GM12878 (cell line): ENCODE data around the gene CFAP70.

ENCODE experiments used
- CEBPB ChIP-seq, 2 experiments: fragments of 150-350 bp in 1 of 2; IDR thresholded peaks; 2 replicates each; pipeline ENCODE4 v1.6.1; 2012 to 2014; ENCODE audit warnings: low read depth in 2 of 2, low read length in 2 of 2, borderline replicate concordance in 1 of 2, inconsistent platforms in 1 of 2
- CTCF ChIP-seq, 3 experiments: IDR thresholded peaks in 2 of 3; conservative IDR thresholded peaks in 1 of 3; 2 replicates each; pipeline ENCODE4 v1.5.1; 2011; ENCODE audit warnings: low read depth in 3 of 3, low read length in 3 of 3, mild to moderate bottlenecking in 3 of 3, control low read depth in 2 of 3, moderate library complexity in 2 of 3, inconsistent platforms in 1 of 3, mixed read lengths in 1 of 3; ENCODE audit not compliant: control insufficient read depth in 2 of 3, insufficient read depth in 1 of 3; ENCODE audit errors: extremely low read depth in 1 of 3
- HDGF ChIP-seq: fragments of 450-650 bp; IDR thresholded peaks from 2 replicates; pipeline ENCODE4 v1.6.1; 2016; ENCODE audit warnings: antibody characterized with exemption
- POLR2A ChIP-seq: IDR thresholded peaks from 2 replicates; pipeline ENCODE4 v1.6.1; 2011; ENCODE audit warnings: low read depth, mild to moderate bottlenecking, low read length

DNA sequence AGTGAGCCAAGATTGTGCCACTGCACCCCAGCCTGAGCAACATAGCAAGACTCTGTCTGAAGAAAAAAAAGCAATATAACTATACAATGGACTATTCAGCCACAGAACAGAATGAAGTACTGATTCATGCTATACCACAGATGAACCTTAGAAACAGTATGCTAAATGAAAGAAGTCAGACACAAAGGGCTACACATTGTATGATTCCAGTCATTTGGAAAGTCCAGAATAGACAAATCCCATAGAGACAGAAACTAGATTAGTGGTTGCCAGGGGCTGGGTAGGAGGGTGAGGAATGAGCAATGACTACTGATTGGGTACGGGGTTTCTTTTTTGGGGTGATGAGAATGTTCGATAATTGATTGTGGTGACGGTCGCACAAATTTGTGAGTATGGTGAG, 9.6 kb upstream of the CFAP70 start:
- TF ChIP-seq CTCF (IDR thresholded peaks at IDR 0.05 in 2 of 3, conservative IDR thresholded peaks at IDR 0.05 in 1 of 3; ENCODE audit: control insufficient read depth in 2 of 3, extremely low read depth in 1 of 3, insufficient read depth in 1 of 3, low read depth in 3 of 3, low read length in 3 of 3) (no peak), CEBPB (IDR thresholded peaks at IDR 0.05; ENCODE audit: borderline replicate concordance in 1 of 2, low read depth in 2 of 2, low read length in 2 of 2) (no peak), POLR2A (no peak), HDGF (no peak)
